ENCODE data around the gene TMEM37.

Gene TMEM37

DNA sequence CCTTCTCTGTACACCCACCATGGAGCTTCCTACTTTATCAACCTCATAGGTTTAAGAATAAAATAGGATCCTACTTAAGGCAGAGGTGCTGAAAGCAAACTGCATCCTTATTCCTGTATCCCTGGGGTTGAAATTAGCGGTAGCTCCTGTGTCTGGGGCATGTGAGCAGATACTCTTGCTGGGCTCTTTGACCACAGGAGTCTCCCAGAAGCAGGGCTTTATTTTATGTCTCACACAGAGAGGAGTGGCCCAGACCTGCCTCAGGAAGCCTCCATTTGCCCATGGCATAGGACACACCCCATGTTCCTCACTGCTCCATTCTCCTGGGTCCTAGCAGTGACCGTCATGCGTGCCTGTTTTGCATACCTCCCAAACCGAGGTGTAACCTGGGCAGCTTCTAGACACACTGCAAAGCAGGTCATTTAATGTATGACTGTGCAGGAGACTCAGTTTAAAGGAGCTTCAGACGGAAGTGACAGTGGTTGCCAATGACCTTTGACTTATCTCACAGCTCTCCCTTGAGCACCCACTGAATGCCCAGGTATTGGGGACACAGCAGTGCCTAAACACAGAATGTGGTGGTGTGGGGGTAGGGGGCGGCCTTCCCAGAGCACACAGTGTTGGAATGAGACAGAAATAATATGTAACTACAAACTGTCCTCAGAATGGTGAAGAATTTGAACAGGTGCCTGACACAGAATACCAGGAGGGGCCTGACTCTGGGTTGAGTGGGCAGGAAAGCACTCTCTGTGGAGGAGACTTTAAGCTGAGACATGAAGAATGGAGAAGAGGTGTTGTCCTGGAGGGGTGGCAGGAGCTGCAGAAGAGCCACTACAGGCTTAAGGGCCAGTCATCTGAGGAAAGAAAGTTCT lies 3.7 kb downstream of the TMEM37 start:
- H3K27ac ChIP-seq: no peak overlapping the region
- TF ChIP-seq ZFX (IDR thresholded peaks at IDR 0.05) (no peak), CTCF (conservative IDR thresholded peaks at IDR 0.05) (no peak)

GRCh38 chr2:119435953-119436297 lies 4.3 kb downstream of the TMEM37 start:
- H3K27ac ChIP-seq: no peak overlapping the region
- TF ChIP-seq CTCF (conservative IDR thresholded peaks at IDR 0.05): no peak
- TF ChIP-seq ZFX (IDR thresholded peaks at IDR 0.05): no peak

- no peak for TF ChIP-seq CTCF (conservative IDR thresholded peaks at IDR 0.05)
- no peak overlapping the region for H3K27ac ChIP-seq
Measured at GRCh38 chr2:119436993-119437772, 5.5 kb downstream of the TMEM37 start.

GRCh38 chr2:119438128-119438656 lies 6.5 kb downstream of the TMEM37 start:
- H3K27ac ChIP-seq: no peak overlapping the region
- TF ChIP-seq CTCF (conservative IDR thresholded peaks at IDR 0.05) (no peak), ZFX (IDR thresholded peaks at IDR 0.05) (no peak)

DNA sequence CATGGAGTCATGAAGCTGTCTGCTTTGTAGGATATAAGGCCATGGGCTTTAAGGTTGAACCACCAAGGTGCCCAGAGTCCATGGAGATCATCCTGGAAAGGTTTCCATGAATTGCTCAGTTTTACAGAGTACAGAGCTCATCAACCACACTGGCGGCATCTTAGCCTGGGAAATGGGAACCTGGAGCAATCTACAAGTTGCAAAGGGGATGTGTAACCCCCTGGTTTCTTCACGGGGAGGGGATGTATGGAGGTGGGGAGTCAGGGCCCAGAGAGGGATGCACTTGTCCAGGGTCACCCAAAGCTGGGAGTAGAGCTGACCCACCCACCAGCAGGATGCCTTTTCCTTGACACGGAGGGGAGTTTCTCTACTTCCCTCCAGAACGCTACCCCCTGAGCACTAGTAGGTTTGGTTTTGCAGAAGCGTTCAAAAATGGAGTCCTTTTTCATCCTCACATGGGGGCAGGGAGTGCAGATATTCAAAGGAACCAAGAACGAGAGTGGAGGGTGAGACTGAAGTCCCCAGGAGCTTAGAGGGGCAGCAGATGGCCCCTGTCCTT lies 7.2 kb downstream of the TMEM37 start:
- TF ChIP-seq CTCF (conservative IDR thresholded peaks at IDR 0.05): no peak
- no peak for TF ChIP-seq ZFX (IDR thresholded peaks at IDR 0.05)
- H3K27ac ChIP-seq: no peak overlapping the region

DNA sequence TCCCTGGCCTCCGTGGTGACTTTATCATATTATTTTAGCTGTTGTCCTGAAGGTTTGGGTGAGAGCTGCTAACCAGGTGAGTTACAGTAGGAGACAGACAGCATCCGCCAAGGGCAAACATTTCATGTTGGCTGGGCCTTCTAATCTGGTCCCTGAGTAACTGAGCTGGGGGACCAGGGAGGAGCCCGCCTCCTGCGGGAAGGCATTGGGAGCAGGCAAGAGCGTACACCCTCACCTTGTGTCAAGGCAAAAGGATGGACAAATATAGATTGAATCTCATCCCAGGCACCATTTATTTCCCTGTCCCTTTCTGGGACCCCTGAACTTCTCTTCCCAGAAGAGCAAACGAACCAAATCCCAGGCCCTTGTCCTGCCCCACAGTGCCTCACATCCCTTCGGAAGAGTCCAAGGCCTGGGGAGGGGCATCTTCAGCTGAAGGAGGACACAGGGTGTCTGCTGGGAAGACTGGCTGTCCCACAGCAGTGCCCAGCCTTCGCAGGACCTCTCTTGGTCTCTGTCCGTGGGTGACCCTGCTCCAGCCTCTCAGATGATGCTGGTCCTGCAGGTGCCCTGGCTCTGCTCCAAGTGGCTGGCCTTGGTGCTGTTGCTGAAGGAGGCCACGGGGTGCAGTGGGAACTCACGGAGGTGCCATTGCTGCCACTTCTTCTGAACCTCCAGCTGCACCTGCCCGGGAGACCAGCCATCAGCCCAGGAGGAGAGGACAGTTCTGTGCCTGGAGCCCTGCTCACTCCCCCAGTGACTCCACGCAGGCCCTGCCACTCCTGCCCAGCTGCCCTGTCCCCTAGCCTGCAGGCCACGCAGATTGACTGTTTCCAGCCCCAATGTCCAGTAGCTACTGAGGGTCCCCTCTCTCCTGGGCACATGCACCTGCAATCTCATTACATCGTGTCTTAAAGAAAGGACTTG lies 8.2 kb downstream of the TMEM37 start:
- no peak overlapping the region for H3K27ac ChIP-seq
- TF ChIP-seq CTCF (conservative IDR thresholded peaks at IDR 0.05) (no peak), ZFX (IDR thresholded peaks at IDR 0.05) (no peak)

Measured in C4-2B (cell line).